Stimulated activated naive B cell treated with anti-CD40 and anti-IgM and Interleukin-4, amounts not matched to agents 10 μg/mL and 1 μg/mL and 100 μg/mL, for 72 hours (primary cell): ENCODE measurements around the gene CELA2B.

ENCODE experiments used
- ATAC-seq, 2 donors: fragments of 150-1000 bp; cut with Tn5 transposase; replicated peaks; 2 replicates each; pipeline ENCODE4 v1.10.0; 2021; ENCODE audit warnings: moderate library complexity in 1 of 2
- DNase-seq: peaks from one replicate; pipeline ENCODE4 v3.0.0; 2021
- H3K27ac Mint-ChIP-seq: one replicate; pipeline ENCODE4 v1.8.0; 2022; ENCODE audit warnings: mild to moderate bottlenecking, mixed read lengths
- H3K27me3 Mint-ChIP-seq, 2 donors: one replicate each; pipeline ENCODE4 v1.8.0; 2022; ENCODE audit warnings: mixed read lengths in 2 of 2
- H3K36me3 Mint-ChIP-seq, 2 donors: one replicate each; pipeline ENCODE4 v1.8.0; 2022; ENCODE audit warnings: mixed read lengths in 2 of 2, mild to moderate bottlenecking in 1 of 2
- H3K4me1 Mint-ChIP-seq, 2 donors: one replicate each; pipeline ENCODE4 v1.8.0; 2022; ENCODE audit warnings: mixed read lengths in 2 of 2, mild to moderate bottlenecking in 1 of 2
- H3K4me3 Mint-ChIP-seq, 2 donors: one replicate each; pipeline ENCODE4 v1.8.0; 2022; ENCODE audit warnings: mild to moderate bottlenecking in 2 of 2, mixed read lengths in 2 of 2, moderate library complexity in 1 of 2
- H3K9me3 Mint-ChIP-seq, 2 donors: one replicate each; pipeline ENCODE4 v1.8.0; 2022; ENCODE audit warnings: mixed read lengths in 2 of 2, mild to moderate bottlenecking in 1 of 2

The CELA2B gene

GRCh38 chr1:15439325-15439724 is 36.6 kb upstream of the CELA2B start:
- peaks cover 0 to 26% of the 10 kb centered on the region in 2 donors for H3K27me3 Mint-ChIP-seq
- H3K9me3 Mint-ChIP-seq, result no peaks in the 10 kb centered on the region
- DNase-seq (no peak), ATAC-seq (no peak)
- H3K27ac Mint-ChIP-seq, result no peak overlapping the region
- no peaks in the 10 kb centered on the region for H3K4me1 Mint-ChIP-seq
- H3K4me3 Mint-ChIP-seq, result no peak overlapping the region
- H3K36me3 Mint-ChIP-seq, result no peaks in the 10 kb centered on the region

DNA sequence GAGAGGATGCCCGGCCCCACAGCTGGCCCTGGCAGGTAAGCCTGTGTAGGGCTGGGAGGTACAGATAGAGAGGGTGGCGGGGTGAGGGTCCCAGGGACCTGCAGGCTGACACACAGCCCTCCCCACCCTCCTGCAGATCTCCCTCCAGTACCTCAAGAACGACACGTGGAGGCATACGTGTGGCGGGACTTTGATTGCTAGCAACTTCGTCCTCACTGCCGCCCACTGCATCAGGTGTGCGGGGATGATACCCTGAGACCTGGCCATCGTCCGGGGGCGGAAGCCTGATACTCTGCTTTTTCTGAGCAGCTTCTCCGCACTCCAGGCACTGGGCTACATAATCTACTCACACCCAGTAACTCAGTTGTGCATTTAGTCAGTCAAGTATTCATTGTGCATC is 35.5 kb upstream of the CELA2B start:
- DNase-seq (no peak), ATAC-seq (no peak)
- Mint-ChIP-seq H3K27ac (no peak overlapping the region), H3K4me1 (peaks cover 0 to 2% of the 10 kb centered on the region in 2 donors), H3K36me3 (no peaks in the 10 kb centered on the region), H3K9me3 (no peaks in the 10 kb centered on the region), H3K27me3 (peaks cover 5 to 37% of the 10 kb centered on the region in 2 donors), H3K4me3 (no peak overlapping the region)

DNA sequence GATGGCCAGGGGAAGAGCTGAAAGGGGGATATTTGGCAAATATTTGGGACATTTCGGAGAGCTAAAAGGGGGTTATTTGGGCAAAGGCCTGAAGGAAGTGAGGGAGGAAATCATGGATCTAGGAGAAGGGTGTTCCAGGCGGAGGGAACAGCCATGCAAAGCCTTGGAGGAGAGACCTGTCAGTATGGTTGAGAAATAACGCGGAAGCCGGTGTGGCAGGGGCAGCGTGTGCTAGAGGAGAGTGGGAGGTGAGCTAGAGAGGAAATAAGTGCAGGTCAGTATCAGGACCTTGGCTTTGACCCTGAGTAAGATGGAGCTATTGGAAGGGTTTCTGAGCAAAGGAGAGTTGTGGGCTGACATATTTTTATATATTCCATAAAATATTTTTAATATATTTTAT is 34.7 kb upstream of the CELA2B start:
- no peak for DNase-seq
- Mint-ChIP-seq H3K9me3 (no peaks in the 10 kb centered on the region), H3K27ac (no peak overlapping the region), H3K27me3 (peaks cover 13 to 45% of the 10 kb centered on the region in 2 donors), H3K4me3 (no peak overlapping the region), H3K36me3 (no peaks in the 10 kb centered on the region), H3K4me1 (peaks cover 0 to 5% of the 10 kb centered on the region in 2 donors)
- no peak for ATAC-seq

GRCh38 chr1:15442119-15442518 is 33.8 kb upstream of the CELA2B start:
- Mint-ChIP-seq H3K27ac (no peak overlapping the region), H3K36me3 (no peaks in the 10 kb centered on the region), H3K27me3 (peaks cover 14 to 54% of the 10 kb centered on the region in 2 donors), H3K9me3 (no peaks in the 10 kb centered on the region), H3K4me3 (no peak overlapping the region), H3K4me1 (peaks cover 0 to 5% of the 10 kb centered on the region in 2 donors)
- DNase-seq (no peak), ATAC-seq (no peak)

- H3K4me3 Mint-ChIP-seq, result no peak overlapping the region
- peaks cover 17 to 61% of the 10 kb centered on the region in 2 donors for H3K27me3 Mint-ChIP-seq
- peaks cover 0 to 5% of the 10 kb centered on the region in 2 donors for H3K4me1 Mint-ChIP-seq
- ATAC-seq (no peak), DNase-seq (no peak)
- no peaks in the 10 kb centered on the region for H3K36me3 Mint-ChIP-seq
- H3K27ac Mint-ChIP-seq, result no peak overlapping the region
- no peaks in the 10 kb centered on the region for H3K9me3 Mint-ChIP-seq
Observed at GRCh38 chr1:15442759-15443158, 33.1 kb upstream of the CELA2B start.

DNA sequence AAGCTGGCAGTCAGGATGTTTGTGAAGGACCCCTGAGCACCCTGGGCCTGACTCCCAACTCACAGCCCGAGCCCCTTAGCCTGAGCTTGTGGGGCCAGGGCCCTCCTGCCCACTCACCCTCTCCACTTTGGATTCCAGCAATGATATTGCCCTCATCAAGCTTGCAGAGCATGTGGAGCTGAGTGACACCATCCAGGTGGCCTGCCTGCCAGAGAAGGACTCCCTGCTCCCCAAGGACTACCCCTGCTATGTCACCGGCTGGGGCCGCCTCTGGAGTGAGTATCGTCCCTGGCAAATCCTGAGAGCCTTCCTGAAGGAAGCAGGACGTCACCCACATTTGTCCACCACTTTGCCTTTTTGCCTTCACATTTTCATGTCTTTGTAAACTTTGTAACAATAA is 32.6 kb upstream of the CELA2B start:
- H3K27ac Mint-ChIP-seq, result no peak overlapping the region
- no peaks in the 10 kb centered on the region for H3K36me3 Mint-ChIP-seq
- ATAC-seq (no peak), DNase-seq (no peak)
- H3K9me3 Mint-ChIP-seq, result no peaks in the 10 kb centered on the region
- H3K27me3 Mint-ChIP-seq, result peaks cover 17 to 62% of the 10 kb centered on the region in 2 donors
- no peak overlapping the region for H3K4me3 Mint-ChIP-seq
- peaks cover 0 to 5% of the 10 kb centered on the region in 2 donors for H3K4me1 Mint-ChIP-seq

DNA sequence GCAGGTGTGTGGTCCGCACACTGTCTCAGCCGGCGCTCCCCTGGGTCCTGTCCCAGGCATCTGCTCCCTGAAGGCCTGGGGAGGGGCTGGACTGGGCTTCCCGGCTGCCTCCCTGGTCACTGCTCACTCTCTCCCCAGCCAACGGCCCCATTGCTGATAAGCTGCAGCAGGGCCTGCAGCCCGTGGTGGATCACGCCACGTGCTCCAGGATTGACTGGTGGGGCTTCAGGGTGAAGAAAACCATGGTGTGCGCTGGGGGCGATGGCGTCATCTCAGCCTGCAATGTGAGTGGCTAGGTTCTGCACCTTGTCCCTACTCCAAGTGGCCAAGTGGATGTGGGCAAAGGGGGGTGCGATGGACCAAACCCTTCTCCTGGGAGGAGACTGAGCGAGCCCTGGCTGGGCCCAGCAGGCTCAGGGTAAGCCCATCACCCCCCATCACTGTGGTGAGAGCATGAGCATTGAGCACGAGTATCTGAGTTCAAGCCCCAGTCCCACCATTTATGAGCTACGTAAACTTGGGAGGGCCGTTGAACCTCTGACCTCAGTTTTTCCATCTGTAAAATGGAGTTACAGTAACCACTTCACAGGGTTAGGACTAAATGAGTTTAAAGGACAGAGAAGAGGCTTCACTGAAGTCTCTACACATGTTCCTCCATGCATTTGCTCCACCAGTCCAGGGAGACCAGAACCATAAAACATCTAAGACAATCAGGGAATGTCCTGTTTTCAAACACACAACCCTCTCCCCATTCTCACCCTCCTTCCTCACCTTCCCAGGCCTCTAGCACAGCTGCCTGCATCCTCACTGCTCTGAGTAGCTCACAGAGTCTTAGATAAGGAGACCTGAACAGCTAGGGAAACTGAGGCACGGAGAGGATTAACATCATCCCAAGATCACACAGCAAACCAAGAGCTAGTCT is 31.2 kb upstream of the CELA2B start:
- Mint-ChIP-seq H3K27me3 (peaks cover 17 to 62% of the 10 kb centered on the region in 2 donors), H3K27ac (no peak overlapping the region), H3K36me3 (no peaks in the 10 kb centered on the region), H3K4me3 (no peak overlapping the region), H3K4me1 (peaks cover 0 to 5% of the 10 kb centered on the region in 2 donors), H3K9me3 (no peaks in the 10 kb centered on the region)
- no peak for DNase-seq
- ATAC-seq, result no peak

DNA sequence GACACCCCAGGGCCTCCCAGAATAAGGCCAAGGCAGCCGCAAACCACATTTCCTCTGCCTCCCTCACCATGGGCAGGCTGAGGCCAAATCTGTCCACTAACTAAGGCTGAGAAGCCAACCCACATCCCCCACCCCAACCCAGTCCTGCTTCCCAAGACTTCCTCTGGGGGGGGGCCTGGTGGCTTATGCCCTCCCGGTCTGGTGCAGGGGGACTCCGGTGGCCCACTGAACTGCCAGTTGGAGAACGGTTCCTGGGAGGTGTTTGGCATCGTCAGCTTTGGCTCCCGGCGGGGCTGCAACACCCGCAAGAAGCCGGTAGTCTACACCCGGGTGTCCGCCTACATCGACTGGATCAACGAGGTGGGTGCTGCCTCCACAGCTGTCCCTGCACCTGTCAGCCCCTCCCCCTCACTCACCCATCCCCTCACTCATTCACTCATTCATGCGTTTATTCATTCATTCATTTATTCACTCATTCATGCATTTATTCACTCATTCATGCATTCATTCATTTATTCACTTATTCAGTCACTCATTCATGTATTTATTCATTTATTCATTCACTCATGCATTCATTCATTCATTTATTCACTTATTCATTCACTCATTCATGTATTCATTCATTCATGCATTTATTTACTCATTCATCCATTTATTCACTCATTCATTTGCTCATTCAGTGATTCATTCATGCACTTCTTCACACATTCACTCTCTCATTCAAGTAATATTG is 30.3 kb upstream of the CELA2B start:
- Mint-ChIP-seq H3K4me3 (no peak overlapping the region), H3K4me1 (peaks cover 0 to 5% of the 10 kb centered on the region in 2 donors), H3K27me3 (peaks cover 17 to 62% of the 10 kb centered on the region in 2 donors), H3K9me3 (no peaks in the 10 kb centered on the region), H3K36me3 (no peaks in the 10 kb centered on the region), H3K27ac (no peak overlapping the region)
- no peak for DNase-seq
- ATAC-seq, result no peak

- Mint-ChIP-seq H3K4me1 (peaks cover 0 to 5% of the 10 kb centered on the region in 2 donors), H3K9me3 (no peaks in the 10 kb centered on the region), H3K27me3 (peaks cover 17 to 59% of the 10 kb centered on the region in 2 donors), H3K4me3 (no peak overlapping the region), H3K36me3 (no peaks in the 10 kb centered on the region), H3K27ac (no peak overlapping the region)
- DNase-seq, result no peak
- no peak for ATAC-seq
Observed at GRCh38 chr1:15446212-15446611, 29.7 kb upstream of the CELA2B start.

DNA sequence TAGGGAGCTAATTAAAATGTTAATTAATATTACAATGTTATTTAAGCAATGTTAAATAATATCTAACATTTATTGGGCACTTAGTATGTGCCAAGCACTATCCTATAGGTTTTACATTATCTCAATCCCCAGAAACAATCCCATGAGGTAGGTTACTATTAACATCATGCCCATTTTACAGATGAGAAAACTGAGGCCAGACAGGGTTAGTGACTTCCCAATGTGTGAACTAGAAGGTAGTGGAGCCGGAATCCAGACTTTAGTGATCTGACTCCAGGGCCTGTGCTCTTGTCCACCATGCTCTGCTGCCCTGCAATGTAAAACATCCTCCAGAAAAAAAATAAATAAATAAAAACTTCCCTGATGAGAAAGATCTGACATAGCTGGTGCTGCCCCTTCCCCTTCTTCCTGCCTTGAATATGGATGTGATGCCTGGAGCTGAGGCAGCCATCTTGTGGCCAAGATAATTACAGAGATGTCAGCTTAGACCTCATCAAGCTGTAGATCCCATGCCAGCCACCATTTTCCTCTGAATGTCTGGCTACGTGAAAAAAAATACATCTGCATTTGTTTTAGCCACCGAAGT is 26.9 kb upstream of the CELA2B start:
- H3K9me3 Mint-ChIP-seq, result no peaks in the 10 kb centered on the region
- no peak for DNase-seq
- peaks cover 0 to 5% of the 10 kb centered on the region in 2 donors for H3K4me1 Mint-ChIP-seq
- peaks cover 17 to 39% of the 10 kb centered on the region in 2 donors for H3K27me3 Mint-ChIP-seq
- H3K36me3 Mint-ChIP-seq, result no peaks in the 10 kb centered on the region
- ATAC-seq, result no peak
- H3K4me3 Mint-ChIP-seq, result no peak overlapping the region
- H3K27ac Mint-ChIP-seq, result no peak overlapping the region

DNA sequence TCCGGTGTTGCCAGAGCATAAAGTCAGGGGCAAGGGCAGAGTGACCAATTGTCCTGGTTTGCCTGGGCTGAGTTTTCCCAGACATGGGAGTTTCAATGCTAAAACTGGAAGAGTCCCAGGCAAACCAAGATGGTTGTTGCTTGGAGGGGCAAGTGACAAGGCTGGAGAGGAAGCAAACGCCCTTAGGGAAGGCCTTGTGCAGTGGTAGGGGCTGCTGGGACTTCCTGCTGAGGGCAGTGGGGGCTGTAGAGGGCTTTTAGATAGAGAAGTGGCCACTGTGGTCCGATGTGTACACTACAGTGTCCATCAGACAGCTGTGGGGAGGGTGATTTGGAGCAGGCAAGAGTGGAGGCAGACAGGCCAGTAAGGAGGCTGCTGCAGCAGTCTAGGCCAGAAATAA is 26.3 kb upstream of the CELA2B start:
- H3K27ac Mint-ChIP-seq, result no peak overlapping the region
- peaks cover 0 to 5% of the 10 kb centered on the region in 2 donors for H3K4me1 Mint-ChIP-seq
- no peaks in the 10 kb centered on the region for H3K36me3 Mint-ChIP-seq
- no peak overlapping the region for H3K4me3 Mint-ChIP-seq
- H3K27me3 Mint-ChIP-seq, result peaks cover 17 to 33% of the 10 kb centered on the region in 2 donors
- no peaks in the 10 kb centered on the region for H3K9me3 Mint-ChIP-seq
- ATAC-seq (no peak), DNase-seq (no peak)

GRCh38 chr1:15451014-15451722 is 24.7 kb upstream of the CELA2B start:
- ATAC-seq (no peak), DNase-seq (no peak)
- Mint-ChIP-seq H3K27me3 (peaks cover 6 to 25% of the 10 kb centered on the region in 2 donors), H3K9me3 (no peaks in the 10 kb centered on the region), H3K27ac (no peak overlapping the region), H3K4me3 (no peak overlapping the region), H3K4me1 (no peaks in the 10 kb centered on the region), H3K36me3 (no peaks in the 10 kb centered on the region)

GRCh38 chr1:15452216-15452615 is 23.7 kb upstream of the CELA2B start:
- Mint-ChIP-seq H3K27ac (no peak overlapping the region), H3K27me3 (peaks cover 8 to 25% of the 10 kb centered on the region in 2 donors), H3K4me3 (no peak overlapping the region), H3K36me3 (no peaks in the 10 kb centered on the region), H3K4me1 (no peaks in the 10 kb centered on the region), H3K9me3 (no peaks in the 10 kb centered on the region)
- no peak for DNase-seq
- ATAC-seq, result no peak
